ENCODE data around the gene BBLN.

DNA sequence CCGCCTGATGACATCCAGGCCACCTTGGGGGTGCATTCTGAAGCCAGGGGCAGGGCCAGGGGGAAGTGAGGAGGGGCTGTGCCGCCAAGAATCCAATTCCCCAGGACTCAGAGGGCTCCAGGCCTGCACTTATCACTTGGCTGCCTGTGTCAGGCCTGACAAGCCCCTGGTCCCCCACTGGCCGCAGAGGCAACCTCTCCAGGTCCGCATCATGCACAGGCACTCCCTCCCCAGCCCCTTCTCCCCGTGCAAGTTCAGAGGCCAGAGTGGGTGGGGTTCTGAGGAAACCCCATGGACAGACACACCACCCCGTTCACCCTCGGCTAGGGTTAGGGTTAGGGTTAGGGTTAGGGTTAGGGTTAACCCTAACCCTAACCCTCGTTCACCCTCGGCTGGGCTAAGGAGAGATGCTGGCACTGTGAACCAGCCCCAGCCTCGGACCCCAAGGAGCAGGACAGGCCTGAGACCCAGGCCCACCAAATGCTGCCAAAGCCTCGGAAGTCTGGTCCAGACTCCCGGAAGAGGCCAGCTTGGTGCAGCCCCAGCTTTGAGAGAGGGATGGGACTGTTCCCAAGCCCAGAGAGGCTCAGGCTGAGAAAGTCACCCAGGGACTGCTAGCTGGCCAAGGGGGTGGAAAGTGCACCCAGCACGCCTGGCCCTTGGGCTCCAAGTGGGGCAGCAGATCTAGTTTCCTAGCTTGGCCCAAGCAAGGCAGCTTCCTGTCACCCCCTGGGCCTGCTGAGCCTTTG is 5.9 kb upstream of the BBLN start:
- no peak for TF ChIP-seq EP300 (IDR thresholded peaks at IDR 0.05)
- TF ChIP-seq, protein P1, sequence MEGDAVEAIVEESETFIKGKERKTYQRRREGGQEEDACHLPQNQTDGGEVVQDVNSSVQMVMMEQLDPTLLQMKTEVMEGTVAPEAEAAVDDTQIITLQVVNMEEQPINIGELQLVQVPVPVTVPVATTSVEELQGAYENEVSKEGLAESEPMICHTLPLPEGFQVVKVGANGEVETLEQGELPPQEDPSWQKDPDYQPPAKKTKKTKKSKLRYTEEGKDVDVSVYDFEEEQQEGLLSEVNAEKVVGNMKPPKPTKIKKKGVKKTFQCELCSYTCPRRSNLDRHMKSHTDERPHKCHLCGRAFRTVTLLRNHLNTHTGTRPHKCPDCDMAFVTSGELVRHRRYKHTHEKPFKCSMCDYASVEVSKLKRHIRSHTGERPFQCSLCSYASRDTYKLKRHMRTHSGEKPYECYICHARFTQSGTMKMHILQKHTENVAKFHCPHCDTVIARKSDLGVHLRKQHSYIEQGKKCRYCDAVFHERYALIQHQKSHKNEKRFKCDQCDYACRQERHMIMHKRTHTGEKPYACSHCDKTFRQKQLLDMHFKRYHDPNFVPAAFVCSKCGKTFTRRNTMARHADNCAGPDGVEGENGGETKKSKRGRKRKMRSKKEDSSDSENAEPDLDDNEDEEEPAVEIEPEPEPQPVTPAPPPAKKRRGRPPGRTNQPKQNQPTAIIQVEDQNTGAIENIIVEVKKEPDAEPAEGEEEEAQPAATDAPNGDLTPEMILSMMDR (IDR thresholded peaks at IDR 0.05), result no peak

All from sigmoid colon (tissue), 4 donors.